BJ (cell line): ENCODE data around the gene PARVA. TPM values are rescaled to one million over a fixed set of nuclear protein-coding genes. Genes with fewer than 3 reads are reported as not detected.
A peak's percentile ranks its signal among the peaks of the same experiment; 100 is the strongest.

Experiments
- CTCF ChIA-PET: fragments of 350-600 bp; formaldehyde crosslinking; extraction: SDS; loops from one replicate; lab custom pipeline; 2021; ENCODE audit warnings: antibody characterized with exemption, inconsistent platforms; lab: Yijun Ruan, JAX
- POLR2A ChIA-PET: fragments of 300-600 bp; sonication (Branson Sonifier 250); formaldehyde crosslinking; extraction: SDS; loops from one replicate; lab custom pipeline; 2021; ENCODE audit warnings: antibody characterized with exemption; lab: Charles Lee
- DNase-seq: peaks from one replicate; pipeline ENCODE4 v3.0.0-alpha.2; 2011; ENCODE audit warnings: low read depth
- H3K27me3 ChIP-seq: 2 replicates; pipeline ENCODE4 v1.6.0; 2011; ENCODE audit warnings: low read length; ENCODE audit not compliant: control insufficient read depth, insufficient read depth
- H3K36me3 ChIP-seq: 2 replicates; pipeline ENCODE4 v1.5.1; 2011; ENCODE audit warnings: low read length; ENCODE audit not compliant: control insufficient read depth, insufficient read depth
- H3K4me3 ChIP-seq: 2 replicates; pipeline ENCODE4 v1.5.1; 2011; ENCODE audit warnings: low read depth, mild to moderate bottlenecking, control low read depth, low read length
- polyA plus RNA-seq: library from polyadenylated mRNA; depleted of rRNA; stranded (reverse); fragments of >200 nt; gene quantifications from 2 replicates; pipeline ENCODE4 v1.2.3, GENCODE V29; 2011
- TF ChIP-seq, protein P1 (sequence below): IDR thresholded peaks from 2 replicates; pipeline ENCODE4 v1.5.1; 2011; ENCODE audit warnings: low read depth, mild to moderate bottlenecking, control low read depth, inconsistent platforms, low read length, moderate library complexity; ENCODE audit not compliant: insufficient read depth

Gene PARVA
- polyA plus RNA-seq, 1 experiment: 143 TPM

DNA sequence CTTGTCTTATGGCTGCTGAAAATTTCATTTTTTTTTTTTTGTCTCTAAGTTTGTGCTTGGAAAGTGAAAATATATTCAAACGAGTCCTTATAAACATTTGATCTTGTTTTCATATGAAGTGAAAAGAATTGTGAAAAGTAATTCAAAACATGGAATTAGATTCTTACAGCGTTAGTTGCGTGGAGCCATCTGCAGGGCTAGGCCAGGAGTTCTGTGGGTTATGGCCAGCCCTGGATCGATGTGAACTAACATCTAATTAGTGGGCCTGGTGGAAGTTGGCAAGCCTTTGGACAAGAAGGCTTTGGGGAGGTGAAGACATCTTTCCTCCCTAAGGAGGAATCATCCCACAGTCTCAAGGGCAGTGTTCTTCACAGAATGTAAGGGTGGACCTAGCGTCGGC, 37.2 kb downstream of the PARVA start:
- Histone ChIP-seq H3K36me3 (no peaks in the 10 kb centered on the region), H3K27me3 (no peaks in the 10 kb centered on the region), H3K4me3 (no peak overlapping the region)
- TF ChIP-seq, protein P1, sequence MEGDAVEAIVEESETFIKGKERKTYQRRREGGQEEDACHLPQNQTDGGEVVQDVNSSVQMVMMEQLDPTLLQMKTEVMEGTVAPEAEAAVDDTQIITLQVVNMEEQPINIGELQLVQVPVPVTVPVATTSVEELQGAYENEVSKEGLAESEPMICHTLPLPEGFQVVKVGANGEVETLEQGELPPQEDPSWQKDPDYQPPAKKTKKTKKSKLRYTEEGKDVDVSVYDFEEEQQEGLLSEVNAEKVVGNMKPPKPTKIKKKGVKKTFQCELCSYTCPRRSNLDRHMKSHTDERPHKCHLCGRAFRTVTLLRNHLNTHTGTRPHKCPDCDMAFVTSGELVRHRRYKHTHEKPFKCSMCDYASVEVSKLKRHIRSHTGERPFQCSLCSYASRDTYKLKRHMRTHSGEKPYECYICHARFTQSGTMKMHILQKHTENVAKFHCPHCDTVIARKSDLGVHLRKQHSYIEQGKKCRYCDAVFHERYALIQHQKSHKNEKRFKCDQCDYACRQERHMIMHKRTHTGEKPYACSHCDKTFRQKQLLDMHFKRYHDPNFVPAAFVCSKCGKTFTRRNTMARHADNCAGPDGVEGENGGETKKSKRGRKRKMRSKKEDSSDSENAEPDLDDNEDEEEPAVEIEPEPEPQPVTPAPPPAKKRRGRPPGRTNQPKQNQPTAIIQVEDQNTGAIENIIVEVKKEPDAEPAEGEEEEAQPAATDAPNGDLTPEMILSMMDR: 0 out of 2 replicates have a peak, but pooled peaks have one; percentile 10
- ChIA-PET POLR2A (no interaction called here), CTCF (interaction anchor here (0.7 kb wide), 1 partner anchor 485 kb away, joined by 3 read pairs; no protein-coding TSS in a partner anchor)
- no peak for DNase-seq

DNA sequence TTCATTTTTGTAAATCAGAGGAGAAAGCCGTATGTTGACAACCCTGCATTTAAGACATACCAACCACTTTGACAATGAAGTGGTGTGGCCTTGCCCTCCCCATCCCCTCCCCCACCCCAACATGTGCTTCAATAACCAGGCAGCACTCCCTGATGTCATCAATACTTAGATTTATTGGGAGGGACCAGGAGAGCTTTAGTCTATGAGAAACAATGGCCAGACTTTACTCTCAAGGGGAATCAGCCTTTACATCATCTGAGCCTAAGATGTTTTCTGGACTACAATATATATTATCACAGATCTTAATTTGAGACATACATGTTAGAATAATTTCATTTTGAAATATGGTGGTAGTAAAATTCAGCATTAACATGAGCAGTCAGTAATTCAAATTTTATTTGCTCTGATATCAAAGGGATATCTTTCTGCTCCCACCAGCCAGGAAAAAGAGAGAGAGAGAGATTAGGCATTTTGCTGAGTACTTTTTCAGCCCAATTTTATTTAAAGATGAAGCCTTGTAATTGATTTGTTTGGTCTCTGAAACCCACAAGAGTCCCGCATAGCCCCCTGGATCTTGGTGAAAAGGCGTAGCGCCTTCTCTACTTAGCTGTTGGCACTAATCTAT, 38.1 kb downstream of the PARVA start:
- Histone ChIP-seq H3K27me3 (no peaks in the 10 kb centered on the region), H3K4me3 (no peak overlapping the region), H3K36me3 (no peaks in the 10 kb centered on the region)
- ChIA-PET CTCF (interaction anchor here (0.7 kb wide), 1 partner anchor 484 kb away, joined by 3 read pairs; no protein-coding TSS in a partner anchor), POLR2A (no interaction called here)
- DNase-seq: no peak
- TF ChIP-seq, protein P1: no peak

GRCh38 chr11:12416552-12416951, 39.2 kb downstream of the PARVA start:
- Histone ChIP-seq H3K27me3 (no peaks in the 10 kb centered on the region), H3K36me3 (no peaks in the 10 kb centered on the region), H3K4me3 (no peak overlapping the region)
- DNase-seq: no peak
- CTCF ChIA-PET: no interaction called here
- POLR2A ChIA-PET: no interaction called here
- TF ChIP-seq, protein P1: no peak

GRCh38 chr11:12417691-12418611, 40.6 kb downstream of the PARVA start:
- peak; percentile 77 for DNase-seq
- TF ChIP-seq, protein P1: no peak
- H3K36me3 ChIP-seq: no peaks in the 10 kb centered on the region
- H3K4me3 ChIP-seq: no peak overlapping the region
- ChIA-PET CTCF (interaction anchor here (0.6 to 1.6 kb wide), 7 partner anchors 13 to 805 kb away, joined by 3 to 4 read pairs (median 3); no protein-coding TSS in a partner anchor), POLR2A (interaction anchor here (0.8 to 1.2 kb wide), 2 partner anchors 13 to 15 kb away, joined by 4 read pairs; no protein-coding TSS in a partner anchor)
- H3K27me3 ChIP-seq: no peaks in the 10 kb centered on the region

DNA sequence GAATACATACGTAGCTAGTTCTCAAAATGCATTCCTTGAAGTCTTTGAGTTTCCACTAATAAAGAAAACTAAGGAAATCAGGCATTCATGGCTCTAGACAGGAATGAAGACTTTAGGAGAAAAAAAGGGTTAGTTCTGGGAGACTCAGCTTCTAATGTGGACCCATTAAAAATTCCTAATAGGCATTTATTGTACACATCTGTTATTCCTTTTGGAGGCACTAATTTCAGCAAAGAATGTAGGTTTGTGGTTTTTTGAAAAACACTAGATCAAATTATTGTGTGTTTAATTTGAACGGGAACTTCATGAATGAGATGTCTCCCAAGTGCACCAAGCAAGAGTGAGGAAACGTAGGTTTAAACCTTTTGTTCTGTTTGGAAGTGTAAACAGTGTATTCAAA, 42.7 kb downstream of the PARVA start:
- H3K4me3 ChIP-seq: no peak overlapping the region
- TF ChIP-seq, protein P1: no peak
- ChIA-PET POLR2A (interaction anchor here (0.5 to 1.1 kb wide), 2 partner anchors 11 to 322 kb away, joined by 4 to 9 read pairs; no protein-coding TSS in a partner anchor), CTCF (interaction anchor here (0.6 to 1.2 kb wide), 4 partner anchors 10 to 131 kb away, joined by 3 read pairs; no protein-coding TSS in a partner anchor)
- peak; percentile 40 for DNase-seq
- no peaks in the 10 kb centered on the region for H3K27me3 ChIP-seq
- H3K36me3 ChIP-seq: no peaks in the 10 kb centered on the region
